Lung microvascular endothelial cell (primary cell): Measurements from ENCODE around the gene TMEM184A. TPM values are rescaled to one million over a fixed set of nuclear protein-coding genes. Genes with fewer than 3 reads are reported as not detected.

ENCODE experiments used
- total RNA-seq: library from RNA; depleted of rRNA; stranded (reverse); fragments of >200 nt; gene quantifications from 2 replicates; pipeline ENCODE4 v1.2.1, GENCODE V29; 2014

The TMEM184A gene
- total RNA-seq, 1 donor from 2014 or later, result under 0.01 TPM

Other genes with a start within 250 kb of the TMEM184A start
- 7.4 and 8.9 TPM in 2 replicates for gene MICALL2, start 96.7 kb downstream of the TMEM184A start, total RNA-seq
- gene INTS1, start 51.8 kb downstream of the TMEM184A start, total RNA-seq, result 24.4 and 26.8 TPM in 2 replicates
- 18.1 and 56.9 TPM in 2 replicates for gene MAFK, start 25.5 kb downstream of the TMEM184A start, total RNA-seq
- 13.3 and 17.9 TPM in 2 replicates for gene PSMG3, start 13.8 kb upstream of the TMEM184A start, total RNA-seq
- under 0.01 and 0.44 TPM in 2 replicates for gene ELFN1, start 114.1 kb upstream of the TMEM184A start, total RNA-seq